GM12878 (cell line): Measurements from ENCODE around the gene ATP10D. TPM values are rescaled to one million over a fixed set of nuclear protein-coding genes. Genes with fewer than 3 reads are reported as not detected.

Experiments
- ATAC-seq: fragments of 200-7000 bp; cut with Tn5 transposase; 3 replicates; pipeline ENCODE4 v1.9.1; 2020; ENCODE audit warnings: mild to moderate bottlenecking, moderate library complexity
- BruUV-seq: library from RNA; stranded (reverse); fragments of 400-500 nt; replicated peaks from 2 replicates; lab custom pipeline; 2021; lab: Mats Ljungman, UMichigan
- CTCF ChIA-PET: fragments of 300-600 bp; sonication (Branson Sonifier 250); formaldehyde crosslinking; extraction: SDS; loops from one replicate; lab custom pipeline; 2021; ENCODE audit warnings: inconsistent platforms; lab: Yijun Ruan, JAX
- POLR2A ChIA-PET: fragments of 350-600 bp; formaldehyde crosslinking; extraction: SDS; loops from one replicate; lab custom pipeline; 2021; ENCODE audit warnings: inconsistent platforms; lab: Charles Lee
- RAD21 ChIA-PET: fragments of 300-600 bp; sonication (Branson Sonifier 250); formaldehyde crosslinking; loops from one replicate; lab custom pipeline; 2023; ENCODE audit warnings: antibody characterized with exemption; ENCODE audit not compliant: unreplicated experiment; lab: Charles Lee
- SMC1A ChIA-PET: fragments of 300-600 bp; sonication (Branson Sonifier 250); formaldehyde crosslinking; loops from one replicate; lab custom pipeline; 2023; ENCODE audit not compliant: unreplicated experiment, uncharacterized antibody; lab: Charles Lee
- DNase-seq: peaks from one replicate; pipeline ENCODE4 v3.0.0-alpha.2; 2011; ENCODE audit warnings: low read depth, low spot score
- FAIRE-seq: peaks from 3 replicates; lab custom pipeline; 2011; peaks lifted over from hg19 to GRCh38; lab: Jason Lieb, UNC
- H2AFZ ChIP-seq: 2 replicates; pipeline ENCODE4 v1.6.0; 2011; ENCODE audit warnings: low read depth, low read length, control low read depth; ENCODE audit not compliant: control insufficient read depth
- H3K27ac ChIP-seq: 2 replicates; pipeline ENCODE4 v1.5.1; 2011; ENCODE audit warnings: control low read depth; ENCODE audit not compliant: control insufficient read depth, insufficient read depth
- H3K27me3 ChIP-seq, 2 experiments: replicated peaks in 1 of 2; 2 replicates each; pipeline versions ENCODE4 v1.6.0 to v1.6.1; 2011; ENCODE audit warnings: low read length in 1 of 2; ENCODE audit not compliant: control insufficient read depth in 2 of 2, insufficient read depth in 2 of 2
- H3K36me3 ChIP-seq, 2 experiments: 2 replicates each; pipeline ENCODE4 v1.5.1; 2011; ENCODE audit warnings: low read length in 1 of 2; ENCODE audit not compliant: control insufficient read depth in 2 of 2, insufficient read depth in 2 of 2
- H3K4me1 ChIP-seq: 2 replicates; pipeline ENCODE4 v1.6.1; 2011; ENCODE audit warnings: mild to moderate bottlenecking, low read length, moderate library complexity, mixed read lengths; ENCODE audit not compliant: control insufficient read depth, insufficient read depth
- H3K4me2 ChIP-seq: 2 replicates; pipeline ENCODE4 v1.6.0; 2011; ENCODE audit warnings: control low read depth; ENCODE audit not compliant: control insufficient read depth, insufficient read depth
- H3K4me3 ChIP-seq: fragments of 200-600 bp; sonication (generic); 2 replicates; pipeline ENCODE4 v1.5.1; 2016
- H3K79me2 ChIP-seq: 2 replicates; pipeline ENCODE4 v1.6.0; 2011; ENCODE audit warnings: low read length; ENCODE audit not compliant: control insufficient read depth, insufficient read depth
- H3K9ac ChIP-seq: 2 replicates; pipeline ENCODE4 v1.8.0; 2011; ENCODE audit warnings: low read length, control low read depth, mixed read lengths; ENCODE audit not compliant: control insufficient read depth, insufficient read depth
- H3K9me3 ChIP-seq: replicated peaks from 3 replicates; pipeline ENCODE4 v1.5.1; 2011; ENCODE audit warnings: mild to moderate bottlenecking, low read length; ENCODE audit not compliant: control insufficient read depth, insufficient read depth
- H4K20me1 ChIP-seq: 2 replicates; pipeline ENCODE4 v1.6.0; 2011; ENCODE audit not compliant: control insufficient read depth, insufficient read depth
- ASH2L ChIP-seq: fragments of 300-600, 200-600 bp; sonication (generic); IDR thresholded peaks from 2 replicates; pipeline ENCODE4 v1.6.1; 2017; ENCODE audit warnings: low read depth, mild to moderate bottlenecking, borderline replicate concordance
- CEBPB ChIP-seq, 2 experiments: fragments of 150-350 bp in 1 of 2; IDR thresholded peaks; 2 replicates each; pipeline ENCODE4 v1.6.1; 2012 to 2014; ENCODE audit warnings: low read depth in 2 of 2, low read length in 2 of 2, borderline replicate concordance in 1 of 2, inconsistent platforms in 1 of 2
- FOXK2 ChIP-seq: fragments of 450-650 bp; IDR thresholded peaks from 2 replicates; pipeline ENCODE4 v1.6.1; 2017; ENCODE audit warnings: mild to moderate bottlenecking, moderate library complexity
- IKZF2 ChIP-seq, 2 experiments: fragments of 450-650 bp; IDR thresholded peaks; 2 replicates each; pipeline ENCODE4 v1.6.1; 2017; ENCODE audit warnings: mild to moderate bottlenecking in 2 of 2, moderate library complexity in 2 of 2
- JUND ChIP-seq: IDR thresholded peaks from 2 replicates; pipeline ENCODE4 v1.6.1; 2012; ENCODE audit warnings: low read depth, mild to moderate bottlenecking, low read length, improper control_type of control experiment, moderate library complexity
- SMAD5 ChIP-seq: IDR thresholded peaks from 2 replicates; pipeline ENCODE4 v1.6.1; 2016; ENCODE audit warnings: antibody characterized with exemption, low read depth
- SREBF2 ChIP-seq: IDR thresholded peaks from 2 replicates; pipeline ENCODE4 v1.6.1; 2012; ENCODE audit warnings: mild to moderate bottlenecking, low read length
- WRNIP1 ChIP-seq: IDR thresholded peaks from 2 replicates; pipeline ENCODE4 v1.6.1; 2011; ENCODE audit warnings: low read depth, low read length, improper control_type of control experiment, borderline replicate concordance
- WGBS: methylation state at CpG from one replicate; pipeline ENCODE4 v1.1.6; 2016; ENCODE audit warnings: low lambda C conversion rate; ENCODE audit not compliant: insufficient replicate concordance, insufficient coverage; ENCODE audit errors: missing lambda C conversion rate; 5-methylcytosine and 5-hydroxymethylcytosine counted together
- in situ Hi-C: fragments of 300-500 bp; cut with MboI; formaldehyde crosslinking; loops from 9 replicates; pipeline ENCODE4 v1.14.3; 2018; ENCODE audit warnings: mixed read lengths
- intact Hi-C: fragments of 100-400 bp; cut with micrococcal nuclease; formaldehyde crosslinking; loops from one replicate; pipeline ENCODE4 v1.14.2; 2022; ENCODE audit not compliant: unreplicated experiment
- polyA plus RNA-seq, 11 experiments: library from polyadenylated mRNA; depleted of rRNA in 4 of 11; unstranded in 6 of 11; stranded (reverse) in 5 of 11; fragments of >200 nt; fragmentation: Nextera tagmentation in 4 of 11; fragmentation: Illumina TruSeq in 1 of 11; extraction: Ambion mirVana in 4 of 11; extraction: Trizol in 1 of 11; gene quantifications; 1 replicate in 1 of 11; 2 replicates in 10 of 11; pipeline versions ENCODE4 v1.2.1 to v1.2.3, GENCODE V29; 2011 to 2016; ENCODE audit warnings: inconsistent platforms in 2 of 11, missing spikeins in 2 of 11, low read depth in 1 of 11
- total RNA-seq, 4 experiments: library from RNA; depleted of rRNA in 3 of 4; stranded (reverse); fragments of >200 nt in 3 of 4; fragmentation: Illumina TruSeq in 1 of 4; extraction: Trizol in 1 of 4; gene quantifications; 2 replicates each; pipeline versions ENCODE4 v1.2.1 to v1.2.3, GENCODE V29; 2013 to 2021

ATP10D gene
- total and polyA plus RNA-seq, 10 of the 15 experiments (the other 5 are each of a cell fraction or from before 2014, with no cell fraction given): 10.2 to 50.3 (median 19.1) TPM

GRCh38 chr4:47444031-47444430, 41.0 kb upstream of the ATP10D start (continued):
- no peak for TF ChIP-seq WRNIP1
- no peak for TF ChIP-seq SREBF2
- TF ChIP-seq FOXK2: no peak
- TF ChIP-seq, all 136 proteins: peak for 0

DNA sequence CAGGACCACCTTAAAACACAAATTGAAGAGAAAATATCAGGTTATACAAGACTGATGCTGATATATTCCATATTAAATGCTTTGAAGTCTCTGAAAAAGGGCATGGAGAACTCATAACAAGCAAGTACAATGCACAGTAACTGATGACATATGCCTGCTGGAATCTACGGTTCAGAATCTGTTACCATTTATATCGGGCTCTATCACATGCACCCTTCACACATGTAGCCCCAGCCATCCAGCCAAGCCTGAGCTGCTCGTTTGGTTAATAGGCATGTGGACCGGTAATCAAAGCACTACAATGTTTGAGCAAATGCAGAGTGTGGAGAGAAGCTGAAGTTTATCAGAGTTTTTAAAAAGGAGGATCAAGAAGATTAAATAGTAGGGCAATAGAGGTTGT, 33.4 kb upstream of the ATP10D start:
- no peak overlapping the region for H3K9ac ChIP-seq
- no peak for ATAC-seq
- H3K79me2 ChIP-seq: no peaks in the 10 kb centered on the region
- TF ChIP-seq SMAD5 (no peak), CEBPB (IDR thresholded peaks at IDR 0.05; ENCODE audit: borderline replicate concordance in 1 of 2, low read depth in 2 of 2, low read length in 2 of 2) (no peak), IKZF2 (IDR thresholded peaks at IDR 0.05) (no peak), JUND (no peak), ASH2L (no peak)
- TF ChIP-seq, all 136 proteins: peak for 0
- Histone ChIP-seq H3K36me3 (no peaks in the 10 kb centered on the region; a peak in 2 of 4 replicates), H4K20me1 (no peaks in the 10 kb centered on the region), H3K27me3 (no peaks in the 10 kb centered on the region), H3K27ac (no peak overlapping the region), H3K4me2 (no peak overlapping the region), H3K4me1 (no peaks in the 10 kb centered on the region), H2AFZ (no peak overlapping the region), H3K9me3 (no peaks in the 10 kb centered on the region), H3K4me3 (no peak overlapping the region)
- ChIA-PET POLR2A (no interaction called here), SMC1A (interaction anchor here (1.4 kb wide), 1 partner anchor 11 kb away, joined by 4 read pairs; no protein-coding TSS in a partner anchor), CTCF (interaction anchor here (0.7 to 1.7 kb wide), 2 partner anchors 22 to 492 kb away, joined by 3 read pairs; no protein-coding TSS in a partner anchor), RAD21 (no interaction called here)
- intact Hi-C loops (no loop called here), in situ Hi-C loops (no loop called here)
- FAIRE-seq (no peak), DNase-seq (no peak)
- 97% methylated on average over 4 of the region's 4 CpGs for WGBS
- no TSS peak for BruUV-seq
